ENCODE data around the gene SGK2.

The SGK2 gene

GRCh38 chr20:43558412-43559146 lies at the start of gene SGK2:
Gene SGK2, plus strand, starts transcription at chr20:43559027. Its CDS starts 7,469 bp downstream, at chr20:43566496.
- FAIRE-seq = no peak

GRCh38 chr20:43511879-43512278 lies 46.9 kb upstream of the SGK2 start:
- FAIRE-seq = no peak

GRCh38 chr20:43513372-43513930 lies 45.4 kb upstream of the SGK2 start:
- FAIRE-seq = no peak

GRCh38 chr20:43513931-43514647 lies 44.7 kb upstream of the SGK2 start:
- FAIRE-seq = peak; percentile 55

- FAIRE-seq = no peak
Measured at GRCh38 chr20:43514648-43514999, 44.2 kb upstream of the SGK2 start.

- no peak for FAIRE-seq
Measured at GRCh38 chr20:43515628-43516027, 43.2 kb upstream of the SGK2 start.

GRCh38 chr20:43516251-43516824 lies 42.5 kb upstream of the SGK2 start:
- no peak for FAIRE-seq

GRCh38 chr20:43520074-43520630 lies 38.7 kb upstream of the SGK2 start:
- FAIRE-seq = no peak

- FAIRE-seq = no peak
Measured at GRCh38 chr20:43525021-43525420, 33.8 kb upstream of the SGK2 start.

- FAIRE-seq = no peak
Measured at GRCh38 chr20:43528258-43528875, 30.5 kb upstream of the SGK2 start.

GRCh38 chr20:43529051-43529450 lies 29.8 kb upstream of the SGK2 start:
- FAIRE-seq = no peak

- no peak for FAIRE-seq
Measured at GRCh38 chr20:43529457-43530153, 29.2 kb upstream of the SGK2 start.

- FAIRE-seq = no peak
Measured at GRCh38 chr20:43530321-43531090, 28.3 kb upstream of the SGK2 start.

- FAIRE-seq = no peak
Measured at GRCh38 chr20:43531091-43531443, 27.8 kb upstream of the SGK2 start.

- FAIRE-seq = no peak
Measured at GRCh38 chr20:43532416-43533055, 26.3 kb upstream of the SGK2 start.

- no peak for FAIRE-seq
Measured at GRCh38 chr20:43533060-43533459, 25.8 kb upstream of the SGK2 start.

GRCh38 chr20:43534016-43534415 lies 24.8 kb upstream of the SGK2 start:
- FAIRE-seq = no peak

- no peak for FAIRE-seq
Measured at GRCh38 chr20:43534791-43535350, 24.0 kb upstream of the SGK2 start.

- FAIRE-seq = no peak
Measured at GRCh38 chr20:43535370-43536004, 23.3 kb upstream of the SGK2 start.
